ENCODE measurements around the gene SPO11.

Gene SPO11

GRCh38 chr20:57329608-57330221 is at the start of gene SPO11:
SPO11 (plus strand) TSS chr20:57329803; CDS start chr20:57329868, 65 bp downstream.
- DNase-seq (ENCODE audit: low spot score) = no peak
- TF ChIP-seq CTCF (IDR thresholded peaks at IDR 0.05; ENCODE audit: borderline replicate concordance, control extremely low read depth, extremely low read depth, insufficient read depth, missing control alignments) = no peak
- in situ Hi-C loops (cut with MboI; ENCODE audit: low sequenced_read_pairs, unreplicated experiment) = loop anchor here (10.0 kb wide), 1 partner anchor 245 kb away; no protein-coding TSS in a partner anchor

- in situ Hi-C loops (cut with MboI; ENCODE audit: low sequenced_read_pairs, unreplicated experiment) = no loop called here
- no peak for TF ChIP-seq CTCF (IDR thresholded peaks at IDR 0.05; ENCODE audit: borderline replicate concordance, control extremely low read depth, extremely low read depth, insufficient read depth, missing control alignments)
- no peak for DNase-seq (ENCODE audit: low spot score)
Observed at GRCh38 chr20:57280221-57280620, 49.4 kb upstream of the SPO11 start.

- no peak for DNase-seq (ENCODE audit: low spot score)
- in situ Hi-C loops (cut with MboI; ENCODE audit: low sequenced_read_pairs, unreplicated experiment) = no loop called here
- no peak for TF ChIP-seq CTCF (IDR thresholded peaks at IDR 0.05; ENCODE audit: borderline replicate concordance, control extremely low read depth, extremely low read depth, insufficient read depth, missing control alignments)
Observed at GRCh38 chr20:57281900-57282299, 47.7 kb upstream of the SPO11 start.

GRCh38 chr20:57282670-57283361 is 46.8 kb upstream of the SPO11 start:
- DNase-seq (ENCODE audit: low spot score) = no peak
- in situ Hi-C loops (cut with MboI; ENCODE audit: low sequenced_read_pairs, unreplicated experiment) = no loop called here
- no peak for TF ChIP-seq CTCF (IDR thresholded peaks at IDR 0.05; ENCODE audit: borderline replicate concordance, control extremely low read depth, extremely low read depth, insufficient read depth, missing control alignments)

GRCh38 chr20:57283860-57284259 is 45.7 kb upstream of the SPO11 start:
- in situ Hi-C loops (cut with MboI; ENCODE audit: low sequenced_read_pairs, unreplicated experiment) = no loop called here
- no peak for DNase-seq (ENCODE audit: low spot score)

More at GRCh38 chr20:57283860-57284259, 45.7 kb upstream of the SPO11 start:
- no peak for TF ChIP-seq CTCF (IDR thresholded peaks at IDR 0.05; ENCODE audit: borderline replicate concordance, control extremely low read depth, extremely low read depth, insufficient read depth, missing control alignments)
